HCEC 1CT (cell line): ENCODE data around the gene FAT1.

Experiments
- DNase-seq: peaks from one replicate; pipeline ENCODE4 v3.0.0-alpha.2; 2017

Gene FAT1

GRCh38 chr4:186754976-186755375, 31.3 kb upstream of the FAT1 start:
- DNase-seq, result no peak

DNA sequence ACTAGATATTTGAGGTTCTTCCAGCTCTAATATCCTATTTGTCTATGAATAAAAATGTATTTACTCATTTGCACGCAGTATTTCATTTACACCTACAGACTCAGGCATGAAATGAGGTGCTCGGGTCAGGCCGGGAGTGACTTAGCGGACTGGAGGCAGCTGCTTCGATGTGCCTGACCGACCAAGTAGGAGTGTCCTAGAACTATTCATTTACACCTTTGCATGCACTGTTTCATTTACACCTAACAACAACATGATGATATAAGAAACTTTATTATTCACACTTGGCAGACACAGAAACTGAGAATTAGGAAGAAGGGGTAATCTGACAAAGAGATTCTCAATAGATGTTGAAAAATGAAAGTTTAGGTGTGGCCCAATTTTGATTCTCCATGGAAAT, 28.7 kb upstream of the FAT1 start:
- no peak for DNase-seq

GRCh38 chr4:186749611-186750281, 26.1 kb upstream of the FAT1 start:
- no peak for DNase-seq

DNA sequence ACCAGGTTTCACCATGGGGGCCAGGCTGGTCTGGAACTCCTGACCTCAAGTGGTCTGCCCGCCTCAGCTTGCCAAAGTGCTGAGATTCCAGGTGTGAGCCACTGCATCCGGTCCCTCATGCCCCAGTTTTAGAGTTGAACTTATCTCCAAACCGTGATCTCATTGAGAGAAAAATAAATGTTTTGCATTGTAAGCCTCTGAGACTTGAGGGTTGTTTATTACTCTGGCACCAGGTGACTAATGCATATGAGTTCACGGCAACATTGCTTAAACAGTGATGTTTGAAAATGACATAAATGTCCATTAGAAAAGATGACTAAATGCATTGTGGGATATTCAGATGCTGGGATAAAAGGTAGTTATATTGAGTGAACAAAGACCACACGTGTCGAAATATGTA, 22.9 kb upstream of the FAT1 start:
- peak; percentile 41 for DNase-seq

- DNase-seq, result no peak
Observed at GRCh38 chr4:186743261-186743660, 19.6 kb upstream of the FAT1 start.

- no peak for DNase-seq
Observed at GRCh38 chr4:186740822-186741221, 17.2 kb upstream of the FAT1 start.

GRCh38 chr4:186739802-186740434, 16.3 kb upstream of the FAT1 start:
- DNase-seq, result no peak

- DNase-seq, result no peak
Observed at GRCh38 chr4:186739317-186739716, 15.7 kb upstream of the FAT1 start.

DNA sequence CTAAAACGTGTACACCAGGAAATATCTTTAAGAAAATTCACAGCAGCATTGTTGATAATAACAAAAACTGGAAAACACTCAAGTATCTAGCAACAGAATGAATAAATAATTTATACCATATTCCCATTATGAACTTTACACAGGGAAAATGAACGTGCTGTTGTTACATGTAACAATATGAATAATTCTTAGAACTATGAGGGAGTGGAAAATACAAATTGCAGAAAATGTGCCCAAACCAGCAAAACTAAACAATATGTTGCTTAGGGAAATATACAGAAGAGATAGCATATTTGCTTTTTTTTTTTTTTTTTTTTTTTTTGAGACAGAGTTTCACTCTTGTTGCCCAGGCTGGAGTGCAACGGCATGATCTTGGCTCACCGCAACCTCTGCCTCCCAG, 14.8 kb upstream of the FAT1 start:
- DNase-seq, result no peak

GRCh38 chr4:186737427-186737826, 13.8 kb upstream of the FAT1 start:
- no peak for DNase-seq

DNA sequence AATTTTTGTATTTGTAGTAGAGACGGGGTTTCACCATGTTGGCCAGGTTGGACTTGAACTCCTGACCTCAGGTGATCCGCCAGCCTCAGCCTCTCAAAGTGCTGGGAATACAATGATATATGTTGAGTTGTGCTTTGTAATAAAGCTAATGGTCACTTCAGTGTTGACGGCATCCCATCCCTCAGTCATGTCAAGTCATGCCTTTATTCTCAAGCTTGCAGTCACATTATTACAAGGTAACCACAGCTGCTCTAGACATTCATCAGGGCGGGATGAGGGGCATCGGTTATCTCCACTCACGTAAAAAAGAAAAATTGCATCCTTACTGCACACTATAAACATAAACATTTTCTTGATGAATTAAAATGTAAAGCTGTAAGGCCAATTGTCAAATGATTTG, 12.8 kb upstream of the FAT1 start:
- DNase-seq, result no peak

- no peak for DNase-seq
Observed at GRCh38 chr4:186734251-186734650, 10.6 kb upstream of the FAT1 start.

DNA sequence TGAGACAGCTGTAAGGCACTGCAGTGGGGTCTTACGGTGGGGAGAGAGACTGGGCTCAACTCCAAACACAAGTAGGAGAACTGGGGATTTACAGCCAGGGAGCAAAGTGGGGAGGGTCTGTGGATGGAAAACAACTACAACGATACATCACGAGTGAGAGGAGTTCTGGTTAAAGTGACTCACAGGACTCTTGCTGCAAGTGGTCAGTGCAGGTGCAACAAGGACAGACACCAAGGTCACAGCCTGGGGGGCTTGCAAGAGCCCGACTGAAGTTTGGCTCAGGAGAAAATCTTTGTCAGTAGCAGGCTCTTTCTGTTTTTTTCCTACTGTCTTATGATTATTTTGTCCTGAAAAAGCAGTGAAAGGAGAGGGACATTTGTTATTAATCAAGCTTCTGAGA, 10.1 kb upstream of the FAT1 start:
- DNase-seq, result no peak

- no peak for DNase-seq
Observed at GRCh38 chr4:186730621-186731020, 7.0 kb upstream of the FAT1 start.

DNA sequence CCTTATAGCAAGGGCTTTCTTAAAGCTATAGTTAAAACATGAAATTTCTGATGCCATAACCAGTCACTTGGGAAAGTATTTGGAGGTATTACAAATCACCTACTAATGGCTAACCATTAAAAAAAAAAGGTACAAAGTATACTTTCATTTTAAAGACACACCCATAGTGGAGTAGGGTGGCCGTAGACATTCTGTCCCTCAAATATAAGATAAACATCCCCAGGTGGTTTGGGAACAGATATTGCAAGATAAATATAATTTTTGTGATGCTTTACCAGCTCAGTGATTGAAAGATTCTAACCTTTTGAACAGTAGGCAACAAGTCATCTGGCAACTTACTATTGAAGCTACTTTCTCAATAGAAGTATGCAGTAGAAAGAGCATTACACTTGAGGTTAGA, 6.2 kb upstream of the FAT1 start:
- no peak for DNase-seq

GRCh38 chr4:186728631-186729271, 5.1 kb upstream of the FAT1 start:
- peak; percentile 17 for DNase-seq

- DNase-seq, result no peak
Observed at GRCh38 chr4:186727977-186728519, 4.4 kb upstream of the FAT1 start.

- DNase-seq, result no peak
Observed at GRCh38 chr4:186727169-186727976, 3.7 kb upstream of the FAT1 start.

GRCh38 chr4:186726426-186727168, 2.9 kb upstream of the FAT1 start:
- DNase-seq, result peak; percentile 37

- peak; percentile 78 for DNase-seq
Observed at GRCh38 chr4:186725469-186726425, 2.1 kb upstream of the FAT1 start.

GRCh38 chr4:186724864-186725468, 1.3 kb upstream of the FAT1 start:
- no peak for DNase-seq
